Nephron (organoid): ENCODE data around the gene FHDC1.

Source experiments
- H3K27ac Mint-ChIP-seq, 3 experiments: 2 replicates each; pipeline ENCODE4 v1.8.0; 2020; ENCODE audit warnings: mixed read lengths in 3 of 3, mild to moderate bottlenecking in 2 of 3, moderate library complexity in 1 of 3
- H3K27me3 Mint-ChIP-seq: 2 replicates; pipeline ENCODE4 v1.8.0; 2021; ENCODE audit warnings: low read depth, mild to moderate bottlenecking, moderate library complexity, mixed read lengths
- H3K36me3 Mint-ChIP-seq: 2 replicates; pipeline ENCODE4 v1.8.0; 2020; ENCODE audit warnings: low read depth, mixed read lengths
- H3K4me1 Mint-ChIP-seq: 2 replicates; pipeline ENCODE4 v1.8.0; 2020; ENCODE audit warnings: mixed read lengths
- H3K4me3 Mint-ChIP-seq, 3 experiments: 2 replicates each; pipeline ENCODE4 v1.8.0; 2020; ENCODE audit warnings: mild to moderate bottlenecking in 3 of 3, mixed read lengths in 3 of 3, moderate library complexity in 2 of 3
- H3K9me3 Mint-ChIP-seq: 2 replicates; pipeline ENCODE4 v1.8.0; 2020; ENCODE audit warnings: mixed read lengths
- CTCF ChIP-seq, 3 experiments: fragments of 200-600 bp; sonication (generic); IDR thresholded peaks; one replicate each; pipeline ENCODE4 v1.5.0; 2021; ENCODE audit warnings: antibody characterized with exemption in 3 of 3; ENCODE audit not compliant: unreplicated experiment in 3 of 3

FHDC1 gene

GRCh38 chr4:152917543-152918395 is 18.4 kb upstream of the FHDC1 start:
- no peaks in the 10 kb centered on the region for H3K4me1 Mint-ChIP-seq
- H3K36me3 Mint-ChIP-seq, result peaks cover 47% of the 10 kb centered on the region

GRCh38 chr4:152919826-152920225 is 16.3 kb upstream of the FHDC1 start:
- TF ChIP-seq CTCF (IDR thresholded peaks at IDR 0.05; ENCODE audit: unreplicated experiment in 3 of 3), result no peak
- Mint-ChIP-seq H3K27ac (no peak overlapping the region), H3K27me3 (peaks cover 3% of the 10 kb centered on the region), H3K9me3 (peaks cover 28% of the 10 kb centered on the region), H3K36me3 (peaks cover 43% of the 10 kb centered on the region), H3K4me1 (no peaks in the 10 kb centered on the region), H3K4me3 (no peak overlapping the region)

More at GRCh38 chr4:152917543-152918395, 18.4 kb upstream of the FHDC1 start:
- Mint-ChIP-seq H3K4me3 (no peak overlapping the region), H3K9me3 (peaks cover 28% of the 10 kb centered on the region), H3K27me3 (peaks cover 3% of the 10 kb centered on the region), H3K27ac (no peak overlapping the region)
- no peak for TF ChIP-seq CTCF (IDR thresholded peaks at IDR 0.05; ENCODE audit: unreplicated experiment in 3 of 3)

- no peak overlapping the region for H3K27ac Mint-ChIP-seq
- TF ChIP-seq CTCF (IDR thresholded peaks at IDR 0.05; ENCODE audit: unreplicated experiment in 3 of 3), result no peak
- peaks cover 3% of the 10 kb centered on the region for H3K27me3 Mint-ChIP-seq
Observed at GRCh38 chr4:152920768-152921167, 15.4 kb upstream of the FHDC1 start.

GRCh38 chr4:152921284-152921683 is 14.8 kb upstream of the FHDC1 start:
- H3K4me3 Mint-ChIP-seq, result no peak overlapping the region
- H3K27me3 Mint-ChIP-seq, result peaks cover 3% of the 10 kb centered on the region
- peaks cover 40% of the 10 kb centered on the region for H3K36me3 Mint-ChIP-seq
- no peaks in the 10 kb centered on the region for H3K4me1 Mint-ChIP-seq
- TF ChIP-seq CTCF (IDR thresholded peaks at IDR 0.05; ENCODE audit: unreplicated experiment in 3 of 3), result no peak
- no peak overlapping the region for H3K27ac Mint-ChIP-seq
- H3K9me3 Mint-ChIP-seq, result peaks cover 25% of the 10 kb centered on the region

More at GRCh38 chr4:152920768-152921167, 15.4 kb upstream of the FHDC1 start:
- Mint-ChIP-seq H3K36me3 (peaks cover 43% of the 10 kb centered on the region), H3K4me3 (no peak overlapping the region), H3K4me1 (no peaks in the 10 kb centered on the region), H3K9me3 (peaks cover 28% of the 10 kb centered on the region)

GRCh38 chr4:152925851-152926250 is 10.3 kb upstream of the FHDC1 start:
- Mint-ChIP-seq H3K36me3 (peaks cover 9% of the 10 kb centered on the region), H3K4me1 (no peaks in the 10 kb centered on the region), H3K27me3 (no peaks in the 10 kb centered on the region), H3K9me3 (peaks cover 6% of the 10 kb centered on the region), H3K4me3 (no peak overlapping the region), H3K27ac (no peak overlapping the region)
- no peak for TF ChIP-seq CTCF (IDR thresholded peaks at IDR 0.05; ENCODE audit: unreplicated experiment in 3 of 3)

GRCh38 chr4:152926959-152927358 is 9.2 kb upstream of the FHDC1 start:
- Mint-ChIP-seq H3K27me3 (no peaks in the 10 kb centered on the region), H3K4me1 (no peaks in the 10 kb centered on the region), H3K36me3 (peaks cover 1% of the 10 kb centered on the region), H3K9me3 (peaks cover under 1% of the 10 kb centered on the region), H3K27ac (no peak overlapping the region), H3K4me3 (no peak overlapping the region)
- no peak for TF ChIP-seq CTCF (IDR thresholded peaks at IDR 0.05; ENCODE audit: unreplicated experiment in 3 of 3)
